GM12878 (cell line): ENCODE measurements around the gene RBM12. TPM values are rescaled to one million over a fixed set of nuclear protein-coding genes. Genes with fewer than 3 reads are reported as not detected.
"Not testable (repeated sequence)": the region's sequence is repeated elsewhere in the genome, so short reads cannot be mapped to it uniquely, and the experiment has no call there.

Experiments used
- ATAC-seq: fragments of 200-7000 bp; cut with Tn5 transposase; 3 replicates; pipeline ENCODE4 v1.9.1; 2020; ENCODE audit warnings: mild to moderate bottlenecking, moderate library complexity
- BruUV-seq: library from RNA; stranded (reverse); fragments of 400-500 nt; replicated peaks from 2 replicates; lab custom pipeline; 2021; lab: Mats Ljungman, UMichigan
- CTCF ChIA-PET: fragments of 300-600 bp; sonication (Branson Sonifier 250); formaldehyde crosslinking; extraction: SDS; loops from one replicate; lab custom pipeline; 2021; ENCODE audit warnings: inconsistent platforms; lab: Yijun Ruan, JAX
- POLR2A ChIA-PET: fragments of 350-600 bp; formaldehyde crosslinking; extraction: SDS; loops from one replicate; lab custom pipeline; 2021; ENCODE audit warnings: inconsistent platforms; lab: Charles Lee
- RAD21 ChIA-PET: fragments of 300-600 bp; sonication (Branson Sonifier 250); formaldehyde crosslinking; loops from one replicate; lab custom pipeline; 2023; ENCODE audit warnings: antibody characterized with exemption; ENCODE audit not compliant: unreplicated experiment; lab: Charles Lee
- SMC1A ChIA-PET: fragments of 300-600 bp; sonication (Branson Sonifier 250); formaldehyde crosslinking; loops from one replicate; lab custom pipeline; 2023; ENCODE audit not compliant: unreplicated experiment, uncharacterized antibody; lab: Charles Lee
- DNase-seq: peaks from one replicate; pipeline ENCODE4 v3.0.0-alpha.2; 2011; ENCODE audit warnings: low read depth, low spot score
- FAIRE-seq: peaks from 3 replicates; lab custom pipeline; 2011; peaks lifted over from hg19 to GRCh38; lab: Jason Lieb, UNC
- H2AFZ ChIP-seq: 2 replicates; pipeline ENCODE4 v1.6.0; 2011; ENCODE audit warnings: low read depth, low read length, control low read depth; ENCODE audit not compliant: control insufficient read depth
- H3K27ac ChIP-seq: 2 replicates; pipeline ENCODE4 v1.5.1; 2011; ENCODE audit warnings: control low read depth; ENCODE audit not compliant: control insufficient read depth, insufficient read depth
- H3K27me3 ChIP-seq, 2 experiments: replicated peaks in 1 of 2; 2 replicates each; pipeline versions ENCODE4 v1.6.0 to v1.6.1; 2011; ENCODE audit warnings: low read length in 1 of 2; ENCODE audit not compliant: control insufficient read depth in 2 of 2, insufficient read depth in 2 of 2
- H3K36me3 ChIP-seq, 2 experiments: 2 replicates each; pipeline ENCODE4 v1.5.1; 2011; ENCODE audit warnings: low read length in 1 of 2; ENCODE audit not compliant: control insufficient read depth in 2 of 2, insufficient read depth in 2 of 2
- H3K4me1 ChIP-seq: 2 replicates; pipeline ENCODE4 v1.6.1; 2011; ENCODE audit warnings: mild to moderate bottlenecking, low read length, moderate library complexity, mixed read lengths; ENCODE audit not compliant: control insufficient read depth, insufficient read depth
- H3K4me2 ChIP-seq: 2 replicates; pipeline ENCODE4 v1.6.0; 2011; ENCODE audit warnings: control low read depth; ENCODE audit not compliant: control insufficient read depth, insufficient read depth
- H3K4me3 ChIP-seq: fragments of 200-600 bp; sonication (generic); 2 replicates; pipeline ENCODE4 v1.5.1; 2016
- H3K79me2 ChIP-seq: 2 replicates; pipeline ENCODE4 v1.6.0; 2011; ENCODE audit warnings: low read length; ENCODE audit not compliant: control insufficient read depth, insufficient read depth
- H3K9ac ChIP-seq: 2 replicates; pipeline ENCODE4 v1.8.0; 2011; ENCODE audit warnings: low read length, control low read depth, mixed read lengths; ENCODE audit not compliant: control insufficient read depth, insufficient read depth
- H3K9me3 ChIP-seq: replicated peaks from 3 replicates; pipeline ENCODE4 v1.5.1; 2011; ENCODE audit warnings: mild to moderate bottlenecking, low read length; ENCODE audit not compliant: control insufficient read depth, insufficient read depth
- H4K20me1 ChIP-seq: 2 replicates; pipeline ENCODE4 v1.6.0; 2011; ENCODE audit not compliant: control insufficient read depth, insufficient read depth
- BCL3 ChIP-seq: IDR thresholded peaks from 2 replicates; pipeline ENCODE4 v1.6.1; 2011; ENCODE audit warnings: borderline replicate concordance, low read depth, mild to moderate bottlenecking, moderate library complexity, low read length; ENCODE audit not compliant: insufficient read depth, poor library complexity, severe bottlenecking
- POLR2A ChIP-seq: IDR thresholded peaks from 2 replicates; pipeline ENCODE4 v1.6.1; 2011; ENCODE audit warnings: low read depth, mild to moderate bottlenecking, low read length
- POLR2AphosphoS5 ChIP-seq: IDR thresholded peaks from 2 replicates; pipeline ENCODE4 v1.6.1; 2011; ENCODE audit warnings: mild to moderate bottlenecking, low read length, inconsistent platforms
- RCOR1 ChIP-seq: conservative IDR thresholded peaks from 2 replicates; pipeline ENCODE4 v1.6.1; 2012; ENCODE audit warnings: low read depth, low read length, improper control_type of control experiment
- WGBS: methylation state at CpG from one replicate; pipeline ENCODE4 v1.1.6; 2016; ENCODE audit warnings: low lambda C conversion rate; ENCODE audit not compliant: insufficient replicate concordance, insufficient coverage; ENCODE audit errors: missing lambda C conversion rate; 5-methylcytosine and 5-hydroxymethylcytosine counted together
- in situ Hi-C: fragments of 300-500 bp; cut with MboI; formaldehyde crosslinking; loops from 9 replicates; pipeline ENCODE4 v1.14.3; 2018; ENCODE audit warnings: mixed read lengths
- intact Hi-C: fragments of 100-400 bp; cut with micrococcal nuclease; formaldehyde crosslinking; loops from one replicate; pipeline ENCODE4 v1.14.2; 2022; ENCODE audit not compliant: unreplicated experiment
- polyA plus RNA-seq, 11 experiments: library from polyadenylated mRNA; depleted of rRNA in 4 of 11; unstranded in 6 of 11; stranded (reverse) in 5 of 11; fragments of >200 nt; fragmentation: Nextera tagmentation in 4 of 11; fragmentation: Illumina TruSeq in 1 of 11; extraction: Ambion mirVana in 4 of 11; extraction: Trizol in 1 of 11; gene quantifications; 1 replicate in 1 of 11; 2 replicates in 10 of 11; pipeline versions ENCODE4 v1.2.1 to v1.2.3, GENCODE V29; 2011 to 2016; ENCODE audit warnings: inconsistent platforms in 2 of 11, missing spikeins in 2 of 11, low read depth in 1 of 11
- total RNA-seq, 4 experiments: library from RNA; depleted of rRNA in 3 of 4; stranded (reverse); fragments of >200 nt in 3 of 4; fragmentation: Illumina TruSeq in 1 of 4; extraction: Trizol in 1 of 4; gene quantifications; 2 replicates each; pipeline versions ENCODE4 v1.2.1 to v1.2.3, GENCODE V29; 2013 to 2021

RBM12 gene
- total and polyA plus RNA-seq, 10 of the 15 experiments (the other 5 are each of a cell fraction or from before 2014, with no cell fraction given): 4.7 to 153 (median 58.5) TPM

- no peak for FAIRE-seq
- H2AFZ ChIP-seq: no peak overlapping the region
- in situ Hi-C loops (no loop called here), intact Hi-C loops (no loop called here)
- TF ChIP-seq RCOR1 (no peak), POLR2AphosphoS5 (peak; percentile 32; the same call in 1 of the 2 replicates)
- no peak overlapping the region for H3K27ac ChIP-seq
- no TSS peak for BruUV-seq
- H3K4me1 ChIP-seq: peaks cover 16% of the 10 kb centered on the region
- peaks cover 20% of the 10 kb centered on the region for H4K20me1 ChIP-seq
- ChIA-PET SMC1A (interaction anchor here (1.1 kb wide), 1 partner anchor 11 kb away, joined by 3 read pairs; no protein-coding TSS in a partner anchor), CTCF (interaction anchor here (0.6 to 1.2 kb wide), 3 partner anchors 11 to 225 kb away, joined by 3 to 4 read pairs (median 3); no protein-coding TSS in a partner anchor), POLR2A (interaction anchor here (0.6 kb wide), 2 partner anchors 13 to 26 kb away, joined by 5 to 8 read pairs; no protein-coding TSS in a partner anchor), RAD21 (interaction anchor here (1.8 kb wide), 1 partner anchor 113 kb away, joined by 6 read pairs; no protein-coding TSS in a partner anchor)
- no peaks in the 10 kb centered on the region for H3K9me3 ChIP-seq
- ATAC-seq: no peak
- WGBS: 36% methylated on average over 4 of the region's 4 CpGs
- peaks cover 23 to 59% of the 10 kb centered on the region in 2 experiments for H3K36me3 ChIP-seq
- no peaks in the 10 kb centered on the region for H3K27me3 ChIP-seq
- H3K4me2 ChIP-seq: no peak overlapping the region
- DNase-seq: no peak
- no peak overlapping the region for H3K4me3 ChIP-seq
- H3K9ac ChIP-seq: no peak overlapping the region
- H3K79me2 ChIP-seq: peaks cover 43% of the 10 kb centered on the region
These were observed 49.4 kb upstream of the RBM12 start for GRCh38 chr20:35714127-35714526.

GRCh38 chr20:35713120-35713519 lies 48.4 kb upstream of the RBM12 start:
- Histone ChIP-seq H3K36me3 (peaks cover 22 to 53% of the 10 kb centered on the region in 2 experiments), H4K20me1 (peaks cover 20% of the 10 kb centered on the region), H3K79me2 (peaks cover 41% of the 10 kb centered on the region), H3K4me1 (peaks cover 16% of the 10 kb centered on the region)
- in situ Hi-C loops, H3K27me3 ChIP-seq, H3K4me2 ChIP-seq, H3K9ac ChIP-seq, DNase-seq, FAIRE-seq, intact Hi-C loops, ATAC-seq, H3K9me3 ChIP-seq, BruUV-seq, H2AFZ ChIP-seq, H3K27ac ChIP-seq, H3K4me3 ChIP-seq: not testable (repeated sequence)
- ChIA-PET SMC1A (interaction anchor here (1.0 to 1.3 kb wide), 2 partner anchors 9 to 13 kb away, joined by 3 to 4 read pairs; no protein-coding TSS in a partner anchor), CTCF (interaction anchor here (0.6 to 1.9 kb wide), 4 partner anchors 13 to 226 kb away, joined by 3 to 4 read pairs (median 4); no protein-coding TSS in a partner anchor), RAD21 (interaction anchor here (0.6 to 1.8 kb wide), 2 partner anchors 68 to 112 kb away, joined by 3 to 6 read pairs; no protein-coding TSS in a partner anchor), POLR2A (interaction anchor here (0.6 to 3.4 kb wide), 5 partner anchors 10 to 310 kb away, joined by 3 to 10 read pairs (median 4); partner anchors contain the start of genes NFS1 and ROMO1)
- peak; percentile 80; the same call in 1 of the 2 replicates for TF ChIP-seq POLR2AphosphoS5
- peak; percentile 16; the same call in 1 of the 2 replicates for TF ChIP-seq POLR2A
- TF ChIP-seq BCL3: peak; percentile 8
- 92% methylated on average over 9 of the region's 9 CpGs for WGBS
